IPS DF 19.7 (cell line): Measurements from ENCODE around the gene BOLA1.
"Not testable (repeated sequence)": the region's sequence is repeated elsewhere in the genome, so short reads cannot be mapped to it uniquely, and the experiment has no call there.

ENCODE experiments used
- DNase-seq: peaks from one replicate; pipeline ENCODE4 v3.0.0-alpha.2; 2013; ENCODE audit warnings: low read depth, low spot score

Gene BOLA1

GRCh38 chr1:149931212-149931790, 31.9 kb downstream of the BOLA1 start:
- DNase-seq, result no peak

GRCh38 chr1:149932474-149932873, 33.1 kb downstream of the BOLA1 start:
- DNase-seq, result no peak

GRCh38 chr1:149933208-149933607, 33.8 kb downstream of the BOLA1 start:
- DNase-seq, result no peak

- DNase-seq, result no peak
Measured at GRCh38 chr1:149934356-149934755, 35.0 kb downstream of the BOLA1 start.

- no peak for DNase-seq
Measured at GRCh38 chr1:149936170-149936991, 37.0 kb downstream of the BOLA1 start, which contains the start of gene MTMR11. Gene MTMR11 (minus strand): TSS chr1:149936879. CDS start chr1:149936647, 232 bp downstream.

GRCh38 chr1:149936992-149937705, 37.8 kb downstream of the BOLA1 start:
- DNase-seq, result no peak

GRCh38 chr1:149937759-149938158, 38.4 kb downstream of the BOLA1 start:
- no peak for DNase-seq

GRCh38 chr1:149938668-149939003, 39.3 kb downstream of the BOLA1 start:
- DNase-seq, result not testable (repeated sequence)

GRCh38 chr1:149940427-149940826, 41.1 kb downstream of the BOLA1 start:
- DNase-seq, result no peak

- DNase-seq, result no peak
Measured at GRCh38 chr1:149942207-149942606, 42.8 kb downstream of the BOLA1 start.

GRCh38 chr1:149942885-149943284, 43.5 kb downstream of the BOLA1 start:
- no peak for DNase-seq

GRCh38 chr1:149945206-149945605, 45.8 kb downstream of the BOLA1 start:
- no peak for DNase-seq

GRCh38 chr1:149949911-149950310, 50.5 kb downstream of the BOLA1 start:
- no peak for DNase-seq
